GM18499 (cell line): ENCODE measurements around the gene ATF6.

Experiments used
- ATAC-seq: cut with Tn5 transposase; IDR thresholded peaks from one replicate; pipeline ENCODE4 v1.9.1; 2021; ENCODE audit warnings: moderate number of reproducible peaks; ENCODE audit not compliant: insufficient read depth, unreplicated experiment

Gene ATF6

GRCh38 chr1:161953256-161953920 is 187.3 kb downstream of the ATF6 start:
- ATAC-seq: no peak

GRCh38 chr1:161954050-161954449 is 187.9 kb downstream of the ATF6 start:
- ATAC-seq: no peak

GRCh38 chr1:161954466-161954865 is 188.3 kb downstream of the ATF6 start:
- no peak for ATAC-seq

GRCh38 chr1:161955606-161956005 is 189.5 kb downstream of the ATF6 start:
- ATAC-seq: no peak

- ATAC-seq: no peak
These were observed 190.0 kb downstream of the ATF6 start for GRCh38 chr1:161956097-161956496.

- ATAC-seq: no peak
These were observed 190.8 kb downstream of the ATF6 start for GRCh38 chr1:161956930-161957329.

DNA sequence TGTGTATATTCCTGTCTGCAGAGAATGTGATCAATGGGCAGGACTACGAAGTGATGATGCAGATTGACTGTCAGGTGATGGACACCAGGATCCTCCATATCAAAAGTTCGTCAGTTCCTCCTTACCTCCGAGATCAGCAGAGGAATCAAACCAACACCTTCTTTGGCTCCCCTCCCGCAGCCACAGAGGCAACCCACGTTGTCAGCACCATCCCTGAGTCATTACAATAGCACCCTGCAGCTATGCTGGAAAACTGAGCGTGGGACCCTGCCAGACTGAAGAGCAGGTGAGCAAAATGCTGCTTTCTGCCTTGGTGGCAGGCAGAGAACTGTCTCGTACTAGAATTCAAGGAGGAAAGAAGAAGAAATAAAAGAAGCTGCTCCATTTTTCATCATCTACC is 192.3 kb downstream of the ATF6 start:
- no peak for ATAC-seq

DNA sequence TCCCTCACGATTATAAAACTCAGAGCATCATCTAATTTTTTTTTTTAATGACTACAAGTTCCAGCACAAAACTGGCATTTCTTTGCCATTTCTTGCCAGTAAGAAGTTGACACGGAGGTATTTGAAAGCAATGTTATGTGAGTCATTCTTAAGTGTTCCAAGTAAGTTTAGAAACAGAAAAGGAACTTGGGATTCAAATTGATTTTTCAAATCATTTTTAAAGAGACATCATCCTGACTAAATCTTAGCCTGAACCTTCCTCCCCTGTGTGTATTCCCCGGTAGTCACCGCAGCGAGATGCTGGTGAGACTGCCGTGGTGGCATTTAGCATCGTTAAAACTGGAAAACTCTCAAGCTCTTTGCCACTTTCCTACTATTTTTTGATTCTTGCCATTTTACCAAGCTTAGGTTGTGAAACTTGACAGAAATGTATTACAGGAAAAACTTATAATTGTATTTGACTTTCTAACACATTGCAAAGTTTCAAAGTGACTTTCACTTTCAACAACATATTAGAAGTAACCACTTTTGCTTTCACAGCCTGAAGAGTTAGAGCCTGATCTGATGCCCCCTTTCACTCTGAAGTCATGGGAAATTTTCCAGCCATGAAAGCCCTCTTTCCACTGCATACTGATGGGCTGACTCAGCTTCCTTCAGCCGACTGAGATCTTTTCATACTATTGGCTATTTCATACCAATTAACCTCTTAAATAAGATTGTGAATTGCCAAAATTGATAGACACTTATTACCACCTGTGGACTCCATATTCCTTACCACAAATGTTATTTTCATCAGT is 196.2 kb downstream of the ATF6 start:
- peak; percentile 87 for ATAC-seq

DNA sequence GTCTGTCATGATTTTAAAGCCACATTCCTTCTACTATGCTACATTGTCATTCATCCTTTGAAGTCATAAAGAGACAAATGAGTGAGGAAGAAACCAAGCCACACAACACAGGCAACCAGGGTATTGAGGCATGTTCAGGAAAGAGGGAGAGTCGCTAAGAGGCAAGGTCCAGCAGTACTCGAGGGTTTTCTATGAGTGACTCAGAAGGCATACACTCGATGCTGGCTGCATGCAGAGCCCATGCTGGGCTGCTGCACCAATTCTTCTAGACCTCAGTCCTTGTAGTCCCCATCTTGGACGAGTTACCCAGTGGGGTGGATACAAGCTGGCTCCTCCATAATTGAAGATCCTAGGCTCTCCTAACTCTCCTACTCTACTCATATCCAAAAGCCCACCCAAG is 199.9 kb downstream of the ATF6 start:
- no peak for ATAC-seq

DNA sequence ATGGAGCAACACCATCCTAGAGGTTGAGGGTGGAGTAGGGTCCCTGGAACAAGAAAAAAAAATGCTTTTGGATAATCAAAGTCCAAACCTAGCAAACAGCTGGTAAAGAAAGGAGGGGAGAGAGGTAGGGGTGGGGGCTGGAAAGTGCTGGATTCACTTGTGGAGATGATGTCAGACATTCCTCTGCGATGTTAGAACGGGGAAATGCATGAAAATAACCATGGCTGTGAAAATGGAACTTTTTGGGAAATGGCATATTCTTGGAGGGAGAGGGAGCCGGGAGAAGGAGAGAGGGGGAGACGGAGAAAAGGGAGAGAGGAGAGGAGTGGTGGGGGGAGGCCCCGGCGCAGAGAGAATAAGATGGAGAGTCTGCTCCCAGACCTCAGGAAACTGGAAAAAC is 203.9 kb downstream of the ATF6 start:
- ATAC-seq: no peak

- no peak for ATAC-seq
These were observed 204.5 kb downstream of the ATF6 start for GRCh38 chr1:161970633-161971032.

GRCh38 chr1:161972828-161973227 is 206.7 kb downstream of the ATF6 start:
- ATAC-seq: no peak

GRCh38 chr1:161973924-161974845 is 208.1 kb downstream of the ATF6 start:
- ATAC-seq: no peak

GRCh38 chr1:161978011-161978790 is 212.1 kb downstream of the ATF6 start:
- no peak for ATAC-seq

DNA sequence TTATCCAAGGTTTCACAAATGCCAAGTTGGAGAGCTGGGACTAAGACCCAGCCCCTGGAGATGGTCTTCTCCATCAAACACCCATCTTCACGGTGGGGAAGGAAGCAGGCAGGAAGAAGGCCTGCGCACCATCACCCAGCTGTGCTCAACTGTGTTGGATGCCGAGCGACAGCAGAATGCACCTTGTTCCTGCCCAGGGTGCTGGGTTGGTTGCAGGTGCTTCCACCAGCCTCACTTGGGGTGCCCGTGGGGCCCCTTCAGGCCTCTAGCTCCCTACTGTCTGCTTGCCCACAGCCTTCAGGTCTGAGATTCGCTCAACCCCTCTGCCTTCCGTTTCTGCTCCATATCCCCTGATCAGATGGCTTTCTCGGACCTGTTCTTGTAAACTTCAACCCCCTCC is 215.0 kb downstream of the ATF6 start:
- no peak for ATAC-seq

GRCh38 chr1:161981735-161982506 is 215.8 kb downstream of the ATF6 start:
- no peak for ATAC-seq

DNA sequence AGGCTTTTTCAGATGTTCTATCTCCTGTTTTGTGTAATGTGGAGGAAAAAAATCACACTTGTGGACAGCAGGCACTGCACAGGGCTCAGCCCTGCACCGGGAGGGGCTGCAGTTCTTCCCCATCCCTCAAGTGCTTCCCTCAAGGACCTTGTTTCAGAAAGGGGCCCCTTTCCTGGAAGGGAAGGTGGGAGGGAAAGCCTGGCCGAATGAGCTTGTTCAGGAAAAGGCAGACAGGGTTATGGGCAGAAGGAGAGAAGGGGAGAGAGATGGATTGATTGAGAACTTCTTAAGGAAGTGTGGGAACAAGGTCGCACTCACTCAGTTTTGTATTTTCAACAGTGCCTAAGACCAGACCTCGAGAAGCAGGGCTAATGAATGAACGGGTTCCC is 216.4 kb downstream of the ATF6 start:
- ATAC-seq: no peak

DNA sequence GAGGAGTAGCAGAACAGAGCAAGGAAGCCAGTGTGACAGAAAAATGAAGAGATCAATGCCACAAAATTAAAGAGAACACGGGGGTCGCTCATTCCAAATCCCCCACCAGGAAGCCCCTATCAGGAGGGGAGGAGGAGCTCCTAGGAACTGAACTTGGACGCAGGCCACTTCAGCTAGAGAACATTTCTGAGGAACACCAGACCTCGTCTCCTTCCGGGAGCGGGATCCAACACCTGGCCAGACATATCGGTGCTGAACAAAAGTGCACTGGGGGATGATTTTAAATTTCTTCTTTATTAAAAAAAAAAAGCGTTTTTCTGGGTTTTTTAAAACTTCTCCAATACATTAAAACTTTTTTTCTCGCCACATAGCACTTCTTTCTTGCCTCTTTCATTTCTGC is 216.8 kb downstream of the ATF6 start:
- no peak for ATAC-seq

- ATAC-seq: no peak
These were observed 217.6 kb downstream of the ATF6 start for GRCh38 chr1:161983725-161984124.
